CD4-positive, alpha-beta T cell (primary cell): ENCODE measurements around the gene TUT4. TPM values are rescaled to one million over a fixed set of nuclear protein-coding genes. Genes with fewer than 3 reads are reported as not detected.

Experiments used
- ATAC-seq: fragments of 200-7000 bp; cut with Tn5 transposase; one replicate; pipeline ENCODE4 v1.10.0; 2022; ENCODE audit warnings: mild to moderate bottlenecking; ENCODE audit not compliant: poor library complexity
- CTCF ChIA-PET: fragments of 350-600 bp; sonication (Branson Sonifier 250); formaldehyde crosslinking; loops from one replicate; lab custom pipeline; 2021; ENCODE audit warnings: antibody characterized with exemption, inconsistent platforms; lab: Charles Lee
- POLR2A ChIA-PET: fragments of 350-600 bp; sonication (Branson Sonifier 250); formaldehyde crosslinking; loops from one replicate; lab custom pipeline; 2021; ENCODE audit warnings: antibody characterized with exemption, inconsistent platforms; lab: Charles Lee
- DNase-seq, 14 experiments: peaks; one replicate each; pipeline ENCODE4 v3.0.0-alpha.2; 2013 to 2020; ENCODE audit warnings: mixed read lengths in 2 of 14
- H3K27ac ChIP-seq, 2 donors: one replicate each; pipeline versions ENCODE4 v1.5.1 to v1.7.0; 2013; ENCODE audit warnings: low read length in 2 of 2, low read depth in 1 of 2, mild to moderate bottlenecking in 1 of 2
- H3K27me3 ChIP-seq, 2 experiments: 1 replicate in 1 of 2; 2 replicates in 1 of 2; pipeline versions ENCODE4 v1.6.1 to v1.7.0; 2013; ENCODE audit warnings: low read length in 2 of 2, control low read depth in 1 of 2, mild to moderate bottlenecking in 1 of 2, moderate library complexity in 1 of 2; ENCODE audit not compliant: insufficient read depth in 2 of 2, control insufficient read depth in 1 of 2
- H3K36me3 ChIP-seq: one replicate; pipeline ENCODE4 v1.6.1; 2013; ENCODE audit warnings: low read length, control low read depth; ENCODE audit not compliant: insufficient read depth
- H3K4me1 ChIP-seq: one replicate; pipeline ENCODE4 v1.6.1; 2013; ENCODE audit warnings: low read length, control low read depth; ENCODE audit not compliant: insufficient read depth
- H3K4me3 ChIP-seq: one replicate; pipeline ENCODE4 v1.5.1; 2013; ENCODE audit warnings: mild to moderate bottlenecking, low read length, moderate library complexity
- H3K9me3 ChIP-seq, 2 experiments: 1 replicate in 1 of 2; 2 replicates in 1 of 2; pipeline versions ENCODE4 v1.6.1 to v1.7.0; 2013; ENCODE audit warnings: low read length in 2 of 2, mild to moderate bottlenecking in 2 of 2, control low read depth in 1 of 2, moderate library complexity in 1 of 2; ENCODE audit not compliant: control insufficient read depth in 1 of 2, insufficient read depth in 1 of 2
- H3K27ac Mint-ChIP-seq: one replicate; pipeline ENCODE4 v1.8.0; 2020; ENCODE audit warnings: mixed read lengths
- H3K27me3 Mint-ChIP-seq: one replicate; pipeline ENCODE4 v1.8.0; 2021; ENCODE audit warnings: mixed read lengths
- H3K36me3 Mint-ChIP-seq: one replicate; pipeline ENCODE4 v1.8.0; 2021; ENCODE audit warnings: low read depth, mixed read lengths
- H3K4me1 Mint-ChIP-seq: one replicate; pipeline ENCODE4 v1.8.0; 2021; ENCODE audit warnings: low read depth, mixed read lengths
- H3K4me3 Mint-ChIP-seq: one replicate; pipeline ENCODE4 v1.8.0; 2020; ENCODE audit warnings: mild to moderate bottlenecking, mixed read lengths
- H3K9me3 Mint-ChIP-seq: one replicate; pipeline ENCODE4 v1.8.0; 2020; ENCODE audit warnings: mixed read lengths
- CTCF ChIP-seq: fragments of 200-600 bp; IDR thresholded peaks from one replicate; pipeline ENCODE4 v1.8.0; 2022; ENCODE audit warnings: antibody characterized with exemption, mild to moderate bottlenecking
- intact Hi-C, 2 experiments: fragments of 100-400 bp; cut with DNase I in 1 of 2; cut with micrococcal nuclease in 1 of 2; formaldehyde crosslinking; loops; one replicate each; pipeline versions ENCODE4 v1.15.1 to v1.9.0; 2023 to 2025; cut with DNase I, micrococcal nuclease
- total RNA-seq, 174 experiments: library from RNA in 2 of 174; stranded (reverse) in 2 of 174; gene quantifications; one replicate each; pipeline ENCODE4 v1.2.3 and lab custom pipeline; 2021 to 2026

The TUT4 gene
- total RNA-seq, 2 experiments from 2014 or later: 141 to 147 TPM

GRCh38 chr1:52399629-52400028 lies 153.3 kb downstream of the TUT4 start:
- POLR2A ChIA-PET: no interaction called here
- no peak for DNase-seq
- H3K4me3 ChIP-seq: no peak overlapping the region

GRCh38 chr1:52393174-52393573 lies 159.7 kb downstream of the TUT4 start:
- H3K4me1 Mint-ChIP-seq: no peaks in the 10 kb centered on the region
- ATAC-seq (no peak), DNase-seq (no peak)
- Histone ChIP-seq H3K4me1 (no peaks in the 10 kb centered on the region), H3K27me3 (no peaks in the 10 kb centered on the region), H3K4me3 (no peak overlapping the region), H3K27ac (no peak overlapping the region), H3K36me3 (no peaks in the 10 kb centered on the region), H3K9me3 (no peaks in the 10 kb centered on the region)
- no peaks in the 10 kb centered on the region for H3K36me3 Mint-ChIP-seq
- POLR2A ChIA-PET: no interaction called here
- H3K4me3 Mint-ChIP-seq: no peak overlapping the region
- intact Hi-C loops: no loop called here
- H3K27ac Mint-ChIP-seq: no peak overlapping the region
- no peaks in the 10 kb centered on the region for H3K9me3 Mint-ChIP-seq
- H3K27me3 Mint-ChIP-seq: no peaks in the 10 kb centered on the region
- CTCF ChIA-PET: no interaction called here
- no peak for TF ChIP-seq CTCF

More at GRCh38 chr1:52399629-52400028, 153.3 kb downstream of the TUT4 start:
- TF ChIP-seq CTCF: no peak
- Histone ChIP-seq H3K36me3 (no peaks in the 10 kb centered on the region), H3K4me1 (peaks cover 5% of the 10 kb centered on the region), H3K9me3 (no peaks in the 10 kb centered on the region), H3K27me3 (no peaks in the 10 kb centered on the region), H3K27ac (no peak overlapping the region)
- Mint-ChIP-seq H3K4me1 (peaks cover 13% of the 10 kb centered on the region), H3K36me3 (peaks cover 7% of the 10 kb centered on the region), H3K4me3 (no peak overlapping the region), H3K27me3 (no peaks in the 10 kb centered on the region), H3K27ac (no peak overlapping the region), H3K9me3 (no peaks in the 10 kb centered on the region)
- CTCF ChIA-PET: interaction anchor here (0.6 kb wide), 1 partner anchor 157 kb away, joined by 3 read pairs; no protein-coding TSS in a partner anchor
- intact Hi-C loops: loop anchor here in 1 of 2 experiments (5.0 to 10.0 kb wide), 4 partner anchors 255 to 525 kb away; partner anchors contain the start of genes BTF3L4, ECHDC2, SCP2 and TXNDC12
- no peak for ATAC-seq

GRCh38 chr1:52386458-52386857 lies 166.4 kb downstream of the TUT4 start:
- no peaks in the 10 kb centered on the region for H3K4me1 ChIP-seq
- POLR2A ChIA-PET: no interaction called here
- no peak overlapping the region for H3K27ac ChIP-seq
- Mint-ChIP-seq H3K36me3 (no peaks in the 10 kb centered on the region), H3K27me3 (no peaks in the 10 kb centered on the region), H3K9me3 (no peaks in the 10 kb centered on the region), H3K27ac (no peak overlapping the region), H3K4me1 (no peaks in the 10 kb centered on the region), H3K4me3 (no peak overlapping the region)
- intact Hi-C loops: no loop called here
- CTCF ChIA-PET: no interaction called here
- no peaks in the 10 kb centered on the region for H3K9me3 ChIP-seq
- DNase-seq (no peak), ATAC-seq (no peak)
- peaks cover 3% of the 10 kb centered on the region for H3K36me3 ChIP-seq
- TF ChIP-seq CTCF: no peak
- no peak overlapping the region for H3K4me3 ChIP-seq
- H3K27me3 ChIP-seq: no peaks in the 10 kb centered on the region
